Measurements from ENCODE around the gene PRR5L. TPM values are rescaled to one million over a fixed set of nuclear protein-coding genes. Genes with fewer than 3 reads are reported as not detected.

The PRR5L gene
- total and polyA plus RNA-seq, 2 experiments from 2014 or later: 3.1 to 8.9 TPM

DNA sequence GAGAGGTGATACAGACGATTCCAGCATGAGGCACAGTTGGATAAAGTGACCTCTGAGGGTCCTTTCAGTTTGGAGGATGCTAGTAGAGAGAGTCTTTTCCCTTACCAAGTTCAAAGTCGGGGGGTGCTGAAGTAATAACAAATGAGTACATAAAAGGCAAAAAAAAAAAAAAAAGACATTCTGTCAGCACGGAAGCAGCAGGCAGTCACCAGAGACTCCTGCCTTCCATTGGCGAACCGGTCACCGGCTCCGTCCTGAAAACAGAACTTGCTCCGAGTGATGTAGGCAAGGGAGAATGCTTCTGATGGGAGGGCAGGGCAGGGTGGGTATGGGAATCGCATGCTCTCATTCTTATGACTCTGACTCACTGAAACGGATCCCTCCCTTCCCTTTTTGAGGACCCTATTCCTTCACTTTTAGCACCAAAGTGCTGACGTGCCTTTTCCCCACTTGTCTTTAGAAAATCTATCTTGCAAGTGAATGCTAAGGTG, 65.9 kb downstream of the PRR5L start:
- no peaks in the 10 kb centered on the region for H3K36me3 ChIP-seq (ENCODE audit: insufficient read depth)
- no peak overlapping the region for H3K27ac ChIP-seq (ENCODE audit: low read depth)
- H3K9me3 Mint-ChIP-seq: no peaks in the 10 kb centered on the region
- peak; percentile 82 for ATAC-seq
- TF ChIP-seq ZNF331 (CRISPR knock-in tag; IDR thresholded peaks at IDR 0.05; ENCODE audit: low read depth): no peak
- no peak for TF ChIP-seq STAT1 (IDR thresholded peaks at IDR 0.05; ENCODE audit: unreplicated experiment)
- TF ChIP-seq, protein P1, sequence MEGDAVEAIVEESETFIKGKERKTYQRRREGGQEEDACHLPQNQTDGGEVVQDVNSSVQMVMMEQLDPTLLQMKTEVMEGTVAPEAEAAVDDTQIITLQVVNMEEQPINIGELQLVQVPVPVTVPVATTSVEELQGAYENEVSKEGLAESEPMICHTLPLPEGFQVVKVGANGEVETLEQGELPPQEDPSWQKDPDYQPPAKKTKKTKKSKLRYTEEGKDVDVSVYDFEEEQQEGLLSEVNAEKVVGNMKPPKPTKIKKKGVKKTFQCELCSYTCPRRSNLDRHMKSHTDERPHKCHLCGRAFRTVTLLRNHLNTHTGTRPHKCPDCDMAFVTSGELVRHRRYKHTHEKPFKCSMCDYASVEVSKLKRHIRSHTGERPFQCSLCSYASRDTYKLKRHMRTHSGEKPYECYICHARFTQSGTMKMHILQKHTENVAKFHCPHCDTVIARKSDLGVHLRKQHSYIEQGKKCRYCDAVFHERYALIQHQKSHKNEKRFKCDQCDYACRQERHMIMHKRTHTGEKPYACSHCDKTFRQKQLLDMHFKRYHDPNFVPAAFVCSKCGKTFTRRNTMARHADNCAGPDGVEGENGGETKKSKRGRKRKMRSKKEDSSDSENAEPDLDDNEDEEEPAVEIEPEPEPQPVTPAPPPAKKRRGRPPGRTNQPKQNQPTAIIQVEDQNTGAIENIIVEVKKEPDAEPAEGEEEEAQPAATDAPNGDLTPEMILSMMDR (conservative IDR thresholded peaks at IDR 0.05; ENCODE audit: low read depth in 2 of 2): no peak
- no peak for TF ChIP-seq JUNB (IDR thresholded peaks at IDR 0.05; ENCODE audit: unreplicated experiment)
- TF ChIP-seq NANOG (IDR thresholded peaks at IDR 0.05; ENCODE audit: borderline replicate concordance): no peak
- TF ChIP-seq, protein P2, sequence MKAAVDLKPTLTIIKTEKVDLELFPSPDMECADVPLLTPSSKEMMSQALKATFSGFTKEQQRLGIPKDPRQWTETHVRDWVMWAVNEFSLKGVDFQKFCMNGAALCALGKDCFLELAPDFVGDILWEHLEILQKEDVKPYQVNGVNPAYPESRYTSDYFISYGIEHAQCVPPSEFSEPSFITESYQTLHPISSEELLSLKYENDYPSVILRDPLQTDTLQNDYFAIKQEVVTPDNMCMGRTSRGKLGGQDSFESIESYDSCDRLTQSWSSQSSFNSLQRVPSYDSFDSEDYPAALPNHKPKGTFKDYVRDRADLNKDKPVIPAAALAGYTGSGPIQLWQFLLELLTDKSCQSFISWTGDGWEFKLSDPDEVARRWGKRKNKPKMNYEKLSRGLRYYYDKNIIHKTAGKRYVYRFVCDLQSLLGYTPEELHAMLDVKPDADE (IDR thresholded peaks at IDR 0.05): no peak
- no peak for TF ChIP-seq ZNF114 (CRISPR knock-in tag; IDR thresholded peaks at IDR 0.05)
- TF ChIP-seq, protein P3, sequence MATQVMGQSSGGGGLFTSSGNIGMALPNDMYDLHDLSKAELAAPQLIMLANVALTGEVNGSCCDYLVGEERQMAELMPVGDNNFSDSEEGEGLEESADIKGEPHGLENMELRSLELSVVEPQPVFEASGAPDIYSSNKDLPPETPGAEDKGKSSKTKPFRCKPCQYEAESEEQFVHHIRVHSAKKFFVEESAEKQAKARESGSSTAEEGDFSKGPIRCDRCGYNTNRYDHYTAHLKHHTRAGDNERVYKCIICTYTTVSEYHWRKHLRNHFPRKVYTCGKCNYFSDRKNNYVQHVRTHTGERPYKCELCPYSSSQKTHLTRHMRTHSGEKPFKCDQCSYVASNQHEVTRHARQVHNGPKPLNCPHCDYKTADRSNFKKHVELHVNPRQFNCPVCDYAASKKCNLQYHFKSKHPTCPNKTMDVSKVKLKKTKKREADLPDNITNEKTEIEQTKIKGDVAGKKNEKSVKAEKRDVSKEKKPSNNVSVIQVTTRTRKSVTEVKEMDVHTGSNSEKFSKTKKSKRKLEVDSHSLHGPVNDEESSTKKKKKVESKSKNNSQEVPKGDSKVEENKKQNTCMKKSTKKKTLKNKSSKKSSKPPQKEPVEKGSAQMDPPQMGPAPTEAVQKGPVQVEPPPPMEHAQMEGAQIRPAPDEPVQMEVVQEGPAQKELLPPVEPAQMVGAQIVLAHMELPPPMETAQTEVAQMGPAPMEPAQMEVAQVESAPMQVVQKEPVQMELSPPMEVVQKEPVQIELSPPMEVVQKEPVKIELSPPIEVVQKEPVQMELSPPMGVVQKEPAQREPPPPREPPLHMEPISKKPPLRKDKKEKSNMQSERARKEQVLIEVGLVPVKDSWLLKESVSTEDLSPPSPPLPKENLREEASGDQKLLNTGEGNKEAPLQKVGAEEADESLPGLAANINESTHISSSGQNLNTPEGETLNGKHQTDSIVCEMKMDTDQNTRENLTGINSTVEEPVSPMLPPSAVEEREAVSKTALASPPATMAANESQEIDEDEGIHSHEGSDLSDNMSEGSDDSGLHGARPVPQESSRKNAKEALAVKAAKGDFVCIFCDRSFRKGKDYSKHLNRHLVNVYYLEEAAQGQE (IDR thresholded peaks at IDR 0.05; ENCODE audit: unreplicated experiment): no peak
- TF ChIP-seq, protein P4, sequence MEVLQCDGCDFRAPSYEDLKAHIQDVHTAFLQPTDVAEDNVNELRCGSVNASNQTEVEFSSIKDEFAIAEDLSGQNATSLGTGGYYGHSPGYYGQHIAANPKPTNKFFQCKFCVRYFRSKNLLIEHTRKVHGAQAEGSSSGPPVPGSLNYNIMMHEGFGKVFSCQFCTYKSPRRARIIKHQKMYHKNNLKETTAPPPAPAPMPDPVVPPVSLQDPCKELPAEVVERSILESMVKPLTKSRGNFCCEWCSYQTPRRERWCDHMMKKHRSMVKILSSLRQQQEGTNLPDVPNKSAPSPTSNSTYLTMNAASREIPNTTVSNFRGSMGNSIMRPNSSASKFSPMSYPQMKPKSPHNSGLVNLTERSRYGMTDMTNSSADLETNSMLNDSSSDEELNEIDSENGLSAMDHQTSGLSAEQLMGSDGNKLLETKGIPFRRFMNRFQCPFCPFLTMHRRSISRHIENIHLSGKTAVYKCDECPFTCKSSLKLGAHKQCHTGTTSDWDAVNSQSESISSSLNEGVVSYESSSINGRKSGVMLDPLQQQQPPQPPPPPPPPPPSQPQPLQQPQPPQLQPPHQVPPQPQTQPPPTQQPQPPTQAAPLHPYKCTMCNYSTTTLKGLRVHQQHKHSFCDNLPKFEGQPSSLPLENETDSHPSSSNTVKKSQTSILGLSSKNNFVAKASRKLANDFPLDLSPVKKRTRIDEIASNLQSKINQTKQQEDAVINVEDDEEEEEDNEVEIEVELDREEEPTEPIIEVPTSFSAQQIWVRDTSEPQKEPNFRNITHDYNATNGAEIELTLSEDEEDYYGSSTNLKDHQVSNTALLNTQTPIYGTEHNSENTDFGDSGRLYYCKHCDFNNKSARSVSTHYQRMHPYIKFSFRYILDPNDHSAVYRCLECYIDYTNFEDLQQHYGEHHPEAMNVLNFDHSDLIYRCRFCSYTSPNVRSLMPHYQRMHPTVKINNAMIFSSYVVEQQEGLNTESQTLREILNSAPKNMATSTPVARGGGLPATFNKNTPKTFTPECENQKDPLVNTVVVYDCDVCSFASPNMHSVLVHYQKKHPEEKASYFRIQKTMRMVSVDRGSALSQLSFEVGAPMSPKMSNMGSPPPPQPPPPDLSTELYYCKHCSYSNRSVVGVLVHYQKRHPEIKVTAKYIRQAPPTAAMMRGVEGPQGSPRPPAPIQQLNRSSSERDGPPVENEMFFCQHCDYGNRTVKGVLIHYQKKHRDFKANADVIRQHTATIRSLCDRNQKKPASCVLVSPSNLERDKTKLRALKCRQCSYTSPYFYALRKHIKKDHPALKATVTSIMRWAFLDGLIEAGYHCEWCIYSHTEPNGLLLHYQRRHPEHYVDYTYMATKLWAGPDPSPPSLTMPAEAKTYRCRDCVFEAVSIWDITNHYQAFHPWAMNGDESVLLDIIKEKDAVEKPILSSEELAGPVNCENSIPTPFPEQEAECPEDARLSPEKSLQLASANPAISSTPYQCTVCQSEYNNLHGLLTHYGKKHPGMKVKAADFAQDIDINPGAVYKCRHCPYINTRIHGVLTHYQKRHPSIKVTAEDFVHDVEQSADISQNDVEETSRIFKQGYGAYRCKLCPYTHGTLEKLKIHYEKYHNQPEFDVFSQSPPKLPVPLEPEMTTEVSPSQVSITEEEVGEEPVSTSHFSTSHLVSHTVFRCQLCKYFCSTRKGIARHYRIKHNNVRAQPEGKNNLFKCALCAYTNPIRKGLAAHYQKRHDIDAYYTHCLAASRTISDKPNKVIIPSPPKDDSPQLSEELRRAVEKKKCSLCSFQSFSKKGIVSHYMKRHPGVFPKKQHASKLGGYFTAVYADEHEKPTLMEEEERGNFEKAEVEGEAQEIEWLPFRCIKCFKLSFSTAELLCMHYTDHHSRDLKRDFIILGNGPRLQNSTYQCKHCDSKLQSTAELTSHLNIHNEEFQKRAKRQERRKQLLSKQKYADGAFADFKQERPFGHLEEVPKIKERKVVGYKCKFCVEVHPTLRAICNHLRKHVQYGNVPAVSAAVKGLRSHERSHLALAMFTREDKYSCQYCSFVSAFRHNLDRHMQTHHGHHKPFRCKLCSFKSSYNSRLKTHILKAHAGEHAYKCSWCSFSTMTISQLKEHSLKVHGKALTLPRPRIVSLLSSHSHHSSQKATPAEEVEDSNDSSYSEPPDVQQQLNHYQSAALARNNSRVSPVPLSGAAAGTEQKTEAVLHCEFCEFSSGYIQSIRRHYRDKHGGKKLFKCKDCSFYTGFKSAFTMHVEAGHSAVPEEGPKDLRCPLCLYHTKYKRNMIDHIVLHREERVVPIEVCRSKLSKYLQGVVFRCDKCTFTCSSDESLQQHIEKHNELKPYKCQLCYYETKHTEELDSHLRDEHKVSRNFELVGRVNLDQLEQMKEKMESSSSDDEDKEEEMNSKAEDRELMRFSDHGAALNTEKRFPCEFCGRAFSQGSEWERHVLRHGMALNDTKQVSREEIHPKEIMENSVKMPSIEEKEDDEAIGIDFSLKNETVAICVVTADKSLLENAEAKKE (CRISPR knock-in tag; IDR thresholded peaks at IDR 0.05): no peak
- TF ChIP-seq POLR2AphosphoS5 (IDR thresholded peaks at IDR 0.05; ENCODE audit: low read depth): no peak
- TF ChIP-seq EZH2phosphoT487 (IDR thresholded peaks at IDR 0.05; ENCODE audit: unreplicated experiment): no peak
- TF ChIP-seq CREB1 (CRISPR knock-in tag; IDR thresholded peaks at IDR 0.05; ENCODE audit: low read depth): no peak
- TF ChIP-seq EZH2 (IDR thresholded peaks at IDR 0.05; ENCODE audit: low read depth, unreplicated experiment): no peak
- H3K36me3 Mint-ChIP-seq (ENCODE audit: low read depth): no peaks in the 10 kb centered on the region
- H3K4me2 ChIP-seq: peak overlapping the region; percentile 20; the same call in 1 of the 2 replicates
- no peak overlapping the region for H3K27ac Mint-ChIP-seq
- H3K4me1 Mint-ChIP-seq: peaks cover 25% of the 10 kb centered on the region
- H3F3A ChIP-seq (replicated peaks; ENCODE audit: low read depth): no peaks in the 10 kb centered on the region
- peaks cover 6% of the 10 kb centered on the region; the same call in 1 of the 2 replicates for H3K4me1 ChIP-seq (ENCODE audit: insufficient read depth)
- H2AFZ ChIP-seq: no peak overlapping the region
- H3K79me2 ChIP-seq (replicated peaks; ENCODE audit: insufficient read depth): no peaks in the 10 kb centered on the region
- DNase-seq (ENCODE audit: low spot score): peak; percentile 43
- peak overlapping the region; percentile 36 for H3K4me3 Mint-ChIP-seq
- H3K4me3 ChIP-seq: no peak overlapping the region
- H3K27me3 Mint-ChIP-seq (ENCODE audit: insufficient read depth, low read depth, poor library complexity): peaks cover 4% of the 10 kb centered on the region
- H3K27me3 ChIP-seq (ENCODE audit: insufficient read depth): peaks cover 7% of the 10 kb centered on the region; the same call in 1 of the 2 replicates
- no peaks in the 10 kb centered on the region for H3K9me2 ChIP-seq (ENCODE audit: insufficient read depth)
- H4K20me1 ChIP-seq (replicated peaks; ENCODE audit: insufficient read depth): no peaks in the 10 kb centered on the region

Data from GM23338 (cell line).